Gastroesophageal sphincter (tissue), 4 donors: ENCODE data around the gene LOXL4. TPM values are rescaled to one million over a fixed set of nuclear protein-coding genes. Genes with fewer than 3 reads are reported as not detected.

Source experiments
- ATAC-seq: fragments of 150-250 bp; one replicate; pipeline ENCODE4 v1.9.1; 2016; ENCODE audit warnings: mild to moderate bottlenecking, moderate library complexity
- H3K27ac ChIP-seq, 4 donors: fragments of 200-600 bp; sonication (generic) in 3 of 4; 1 replicate in 3 of 4; 2 replicates in 1 of 4; pipeline ENCODE4 v1.5.1; 2016 to 2019
- H3K27me3 ChIP-seq: fragments of 200-600 bp; sonication (generic); one replicate; pipeline ENCODE4 v1.5.1; 2019
- H3K36me3 ChIP-seq, 2 donors: fragments of 200-600 bp; sonication (generic); one replicate each; pipeline ENCODE4 v1.5.1; 2019; ENCODE audit warnings: control low read depth in 1 of 2
- H3K4me1 ChIP-seq, 3 donors: fragments of 200-600 bp; sonication (generic); 1 replicate in 2 of 3; 2 replicates in 1 of 3; pipeline ENCODE4 v1.5.1; 2016 to 2019; ENCODE audit warnings: control low read depth in 2 of 3
- H3K4me3 ChIP-seq, 2 donors: fragments of 200-600 bp; sonication (generic); one replicate each; pipeline ENCODE4 v1.5.1; 2019; ENCODE audit warnings: mild to moderate bottlenecking in 1 of 2, moderate library complexity in 1 of 2
- H3K9me3 ChIP-seq, 3 donors: fragments of 200-600 bp; sonication (generic); one replicate each; pipeline ENCODE4 v1.5.1; 2017 to 2019; ENCODE audit warnings: control low read depth in 2 of 3
- CTCF ChIP-seq, 4 experiments: fragments of 200-600 bp in 2 of 4; fragments of 450-650 bp in 2 of 4; sonication (generic) in 1 of 4; IDR thresholded peaks; one replicate each; pipeline ENCODE4 v1.5.1; 2017 to 2019; ENCODE audit warnings: antibody characterized with exemption in 4 of 4, mild to moderate bottlenecking in 2 of 4, moderate library complexity in 2 of 4
- EP300 ChIP-seq: sonication (generic); formaldehyde crosslinking; IDR thresholded peaks from one replicate; pipeline ENCODE4 v1.6.1; 2017; ENCODE audit warnings: antibody characterized with exemption, mild to moderate bottlenecking
- POLR2A ChIP-seq, 2 donors: fragments of 450-650 bp; IDR thresholded peaks; one replicate each; pipeline ENCODE4 v1.6.1; 2017; ENCODE audit warnings: antibody characterized with exemption in 2 of 2, mild to moderate bottlenecking in 2 of 2, moderate library complexity in 1 of 2
- POLR2AphosphoS5 ChIP-seq: sonication (generic); formaldehyde crosslinking; IDR thresholded peaks from one replicate; pipeline ENCODE4 v1.6.1; 2017; ENCODE audit warnings: antibody characterized with exemption
- WGBS, 2 donors: methylation state at CpG; one replicate each; pipeline ENCODE4 v1.1.5; 2018; ENCODE audit warnings: low coverage in 1 of 2; 5-methylcytosine and 5-hydroxymethylcytosine counted together
- total RNA-seq, 4 donors: library from RNA; depleted of rRNA; stranded (reverse); fragments of >200 nt; gene quantifications; one replicate each; pipeline ENCODE4 v1.1.0, GENCODE V29; 2016

Gene LOXL4
- total RNA-seq, 4 donors from 2014 or later: 10.6 to 20.7 (median 16.3) TPM

GRCh38 chr10:98246911-98247805 lies 20.8 kb downstream of the LOXL4 start:
- 58 to 66% methylated on average over 4 to 5 of the region's 6 CpGs for WGBS, 2 donors
- peak overlapping the region in 2 of 4 donors; percentile 0 to 58 for H3K27ac ChIP-seq
- H3K27me3 ChIP-seq: no peaks in the 10 kb centered on the region
- peaks cover 0 to 88% of the 10 kb centered on the region in 2 donors for H3K36me3 ChIP-seq
- TF ChIP-seq CTCF (IDR thresholded peaks at IDR 0.05) (no peak), POLR2AphosphoS5 (no peak), EP300 (no peak), POLR2A (IDR thresholded peaks at IDR 0.05) (no peak)
- no peak overlapping the region for H3K4me3 ChIP-seq
- peaks cover 0 to 44% (median 12%) of the 10 kb centered on the region in 3 donors for H3K4me1 ChIP-seq
- no peaks in the 10 kb centered on the region for H3K9me3 ChIP-seq
- ATAC-seq: no peak

DNA sequence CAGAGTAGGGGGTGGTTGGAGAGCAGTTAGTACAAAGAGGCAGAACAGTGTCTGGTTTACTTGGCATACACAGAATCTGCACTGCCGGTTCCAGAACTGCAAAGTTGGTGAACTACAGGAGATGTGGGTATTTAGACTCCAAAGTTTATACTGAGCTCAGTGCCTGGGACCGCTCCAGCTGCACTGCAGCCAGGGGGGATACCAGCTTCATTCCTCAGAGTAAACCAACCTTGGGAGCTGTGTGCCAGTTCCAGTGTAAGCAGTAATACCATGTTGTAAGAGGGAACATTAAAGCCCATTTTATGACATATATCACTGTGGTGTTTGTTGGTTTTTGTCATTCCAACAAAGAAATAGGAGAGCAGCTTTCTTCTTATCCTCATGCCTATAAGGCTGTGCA lies 23.4 kb downstream of the LOXL4 start:
- no peaks in the 10 kb centered on the region for H3K27me3 ChIP-seq
- no peaks in the 10 kb centered on the region for H3K9me3 ChIP-seq
- H3K27ac ChIP-seq: peak overlapping the region; percentile 12 to 58 (median 53)
- H3K4me1 ChIP-seq: peaks cover 0 to 44% (median 12%) of the 10 kb centered on the region in 3 donors
- TF ChIP-seq EP300 (no peak), CTCF (IDR thresholded peaks at IDR 0.05) (no peak), POLR2A (IDR thresholded peaks at IDR 0.05) (no peak), POLR2AphosphoS5 (peak; percentile 73)
- peaks cover 0 to 80% of the 10 kb centered on the region in 2 donors for H3K36me3 ChIP-seq
- no peak overlapping the region for H3K4me3 ChIP-seq
- WGBS, 2 donors: 46 to 67% methylated on average over 1 to 2 of the region's 2 CpGs
- peak; percentile 85 for ATAC-seq

- ATAC-seq: no peak
- Histone ChIP-seq H3K27me3 (no peaks in the 10 kb centered on the region), H3K36me3 (peaks cover 0 to 79% of the 10 kb centered on the region in 2 donors), H3K4me1 (peaks cover 0 to 44% (median 12%) of the 10 kb centered on the region in 3 donors), H3K4me3 (no peak overlapping the region), H3K9me3 (no peaks in the 10 kb centered on the region), H3K27ac (peak overlapping the region in 3 of 4 donors; percentile 12 to 58 (median 55))
- WGBS, 2 donors: 29 to 74% methylated on average over 2 to 5 of the region's 5 CpGs
- TF ChIP-seq CTCF (IDR thresholded peaks at IDR 0.05): no peak
- no peak for TF ChIP-seq POLR2A (IDR thresholded peaks at IDR 0.05)
- TF ChIP-seq POLR2AphosphoS5: no peak
- TF ChIP-seq EP300: no peak
These were observed 23.9 kb downstream of the LOXL4 start for GRCh38 chr10:98244141-98244540.

DNA sequence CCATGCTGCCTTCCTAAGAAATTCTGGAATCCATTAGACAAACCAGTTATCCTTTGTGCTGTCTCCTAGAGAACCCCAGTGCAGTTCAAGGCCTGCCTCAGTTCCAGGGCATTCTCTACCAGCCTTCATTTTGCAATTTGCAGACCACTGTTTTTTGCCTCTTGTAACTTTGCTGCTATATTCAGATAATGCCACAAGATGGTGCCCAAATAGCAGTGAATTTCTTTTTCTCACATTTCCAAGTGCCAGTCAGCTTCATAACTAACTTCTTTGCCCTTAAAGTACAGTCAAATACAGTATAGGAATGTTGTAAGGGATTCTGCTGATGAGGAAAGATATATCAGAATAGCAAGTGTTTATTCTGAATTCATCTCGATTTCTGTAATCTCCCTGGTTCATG lies 25.2 kb downstream of the LOXL4 start:
- TF ChIP-seq CTCF (IDR thresholded peaks at IDR 0.05) (peak; percentile 13 to 54 (median 43)), POLR2A (IDR thresholded peaks at IDR 0.05) (no peak), EP300 (no peak)
- Histone ChIP-seq H3K27me3 (no peaks in the 10 kb centered on the region), H3K9me3 (no peaks in the 10 kb centered on the region), H3K36me3 (peaks cover 0 to 74% of the 10 kb centered on the region in 2 donors), H3K4me1 (peaks cover 0 to 44% (median 12%) of the 10 kb centered on the region in 3 donors), H3K4me3 (no peak overlapping the region), H3K27ac (no peak overlapping the region)
- WGBS, 2 donors: 64 to 67% methylated on average over 1 of the region's 1 CpG
- no peak for ATAC-seq
